ENCODE results near the gene COMTD1. TPM values are rescaled to one million over a fixed set of nuclear protein-coding genes. Genes with fewer than 3 reads are reported as not detected.

The COMTD1 gene
- total and polyA plus RNA-seq, 2 of the 13 experiments (the other 11 are each of a cell fraction or from before 2014, with no cell fraction given), result 11.8 to 18.4 TPM

DNA sequence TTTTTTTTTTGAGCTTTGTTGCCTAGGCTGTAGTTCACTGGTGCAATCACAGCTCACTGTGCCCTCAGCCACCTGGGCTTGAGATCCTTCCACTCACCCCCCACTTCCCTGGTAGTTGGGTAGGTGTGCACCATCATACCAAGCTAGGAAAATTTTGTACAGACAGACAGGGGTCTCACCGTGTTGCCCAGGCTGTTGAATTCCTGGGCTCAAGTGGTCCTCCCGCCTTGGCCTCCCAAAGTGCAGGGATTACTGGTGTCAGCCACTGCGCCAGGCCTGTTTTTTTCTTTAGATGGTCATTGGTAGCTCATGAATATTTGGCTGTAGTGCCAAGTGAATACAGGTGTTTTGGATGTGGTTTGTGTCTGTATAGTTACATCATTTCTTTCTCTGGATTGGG, 7.5 kb downstream of the COMTD1 start:
- TF ChIP-seq ZBTB38 (CRISPR knock-in tag; IDR thresholded peaks at IDR 0.05), result no peak
- peak; percentile 33; the same call in 1 of the 2 replicates for TF ChIP-seq ZNF121 (CRISPR knock-in tag; IDR thresholded peaks at IDR 0.05)
- no peak overlapping the region for H3K4me3 ChIP-seq (replicated peaks in 1 of 3; ENCODE audit: insufficient read depth in 1 of 3, low read depth in 2 of 3, low read length in 3 of 3)
- ATAC-seq, result no peak
- H3K4me2 ChIP-seq (ENCODE audit: low read depth, low read length), result no peak overlapping the region
- intact Hi-C loops (cut with micrococcal nuclease; ENCODE audit: unreplicated experiment) (no loop called here), in situ Hi-C loops (cut with HindIII; ENCODE audit: extremely low pct_ligation_motif_present, low pct_unique_long_range_greater_than_20kb) (no loop called here)
- H3K36me3 ChIP-seq (replicated peaks in 1 of 2; ENCODE audit: control insufficient read depth in 1 of 2, insufficient read depth in 2 of 2, low read length in 2 of 2), result peaks cover 18 to 70% of the 10 kb centered on the region in 2 experiments
- DNase-seq (ENCODE audit: low spot score), result no peak
- no peak overlapping the region for H3K27ac ChIP-seq (ENCODE audit: extremely low read length, insufficient read depth, low read length)
- CTCF ChIA-PET (ENCODE audit: low intra/inter-chr PET ratio, low total read pairs), result interaction anchor here (1.0 kb wide), 1 partner anchor 40 kb away, joined by 4 read pairs; no protein-coding TSS in a partner anchor
- BruUV-seq (replicated peaks), result no TSS peak
- no peaks in the 10 kb centered on the region for H3K27me3 ChIP-seq (ENCODE audit: control insufficient read depth in 1 of 2, insufficient read depth in 2 of 2, low read length in 2 of 2)
- H4K20me1 ChIP-seq (ENCODE audit: insufficient read depth, low read length), result peaks cover 41% of the 10 kb centered on the region
- H2AFZ ChIP-seq (ENCODE audit: low read length), result no peak overlapping the region
- 87% methylated on average over 3 of the region's 3 CpGs for WGBS (ENCODE audit: low lambda C conversion rate)
- peaks cover 53% of the 10 kb centered on the region for H3K79me2 ChIP-seq (ENCODE audit: insufficient read depth, low read length)
- POLR2A ChIA-PET, result interaction anchor here (6.8 kb wide), 1 partner anchor 17 kb away, joined by 55 read pairs; the partner anchor contains the start of gene VDAC2
- no peak for FAIRE-seq
- H3K4me1 ChIP-seq (ENCODE audit: insufficient read depth, low read length), result peaks cover 54% of the 10 kb centered on the region
- no peak overlapping the region for H3K9ac ChIP-seq (ENCODE audit: insufficient read depth, low read depth, low read length)
- no peaks in the 10 kb centered on the region for H3K9me3 ChIP-seq (ENCODE audit: low read length)

DNA sequence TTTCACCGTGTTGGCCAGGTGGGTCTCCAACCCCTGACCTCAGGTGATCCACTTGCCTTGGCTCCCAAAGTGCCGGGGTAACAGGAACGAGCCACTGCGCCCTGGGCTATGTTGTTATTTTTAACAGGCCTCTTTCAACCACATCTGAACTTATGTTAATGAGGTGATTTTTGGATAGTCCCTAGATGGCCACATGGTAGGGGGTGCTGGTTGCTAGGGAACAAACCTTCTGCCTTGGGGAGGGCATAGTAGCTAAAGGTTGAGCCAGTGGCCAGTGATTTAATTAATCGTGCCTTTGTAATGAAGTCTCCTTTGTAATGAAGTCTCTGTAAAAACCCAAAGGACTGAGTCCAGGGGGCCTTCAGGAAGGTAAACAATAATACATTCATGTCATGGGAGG, 9.1 kb downstream of the COMTD1 start:
- Histone ChIP-seq H3K4me3 (replicated peaks in 1 of 3; ENCODE audit: insufficient read depth in 1 of 3, low read depth in 2 of 3, low read length in 3 of 3) (no peak overlapping the region), H3K36me3 (replicated peaks in 1 of 2; ENCODE audit: control insufficient read depth in 1 of 2, insufficient read depth in 2 of 2, low read length in 2 of 2) (peaks cover 17 to 68% of the 10 kb centered on the region in 2 experiments), H3K9ac (ENCODE audit: insufficient read depth, low read depth, low read length) (no peak overlapping the region), H3K79me2 (ENCODE audit: insufficient read depth, low read length) (peaks cover 67% of the 10 kb centered on the region), H3K4me2 (ENCODE audit: low read depth, low read length) (no peak overlapping the region), H3K9me3 (ENCODE audit: low read length) (no peaks in the 10 kb centered on the region), H2AFZ (ENCODE audit: low read length) (no peak overlapping the region), H3K27ac (ENCODE audit: extremely low read length, insufficient read depth, low read length) (no peak overlapping the region), H4K20me1 (ENCODE audit: insufficient read depth, low read length) (peaks cover 45% of the 10 kb centered on the region), H3K4me1 (ENCODE audit: insufficient read depth, low read length) (peaks cover 67% of the 10 kb centered on the region), H3K27me3 (ENCODE audit: control insufficient read depth in 1 of 2, insufficient read depth in 2 of 2, low read length in 2 of 2) (no peaks in the 10 kb centered on the region)
- ATAC-seq (no peak), FAIRE-seq (no peak), DNase-seq (ENCODE audit: low spot score) (no peak)
- ChIA-PET CTCF (ENCODE audit: low intra/inter-chr PET ratio, low total read pairs) (no interaction called here), POLR2A (interaction anchor here (6.8 kb wide), 1 partner anchor 15 kb away, joined by 55 read pairs; the partner anchor contains the start of gene VDAC2)
- WGBS (ENCODE audit: low lambda C conversion rate), result 93% methylated on average over 5 of the region's 5 CpGs
- in situ Hi-C loops (cut with HindIII; ENCODE audit: extremely low pct_ligation_motif_present, low pct_unique_long_range_greater_than_20kb), result no loop called here
- intact Hi-C loops (cut with micrococcal nuclease; ENCODE audit: unreplicated experiment), result no loop called here
- TF ChIP-seq, protein P1, sequence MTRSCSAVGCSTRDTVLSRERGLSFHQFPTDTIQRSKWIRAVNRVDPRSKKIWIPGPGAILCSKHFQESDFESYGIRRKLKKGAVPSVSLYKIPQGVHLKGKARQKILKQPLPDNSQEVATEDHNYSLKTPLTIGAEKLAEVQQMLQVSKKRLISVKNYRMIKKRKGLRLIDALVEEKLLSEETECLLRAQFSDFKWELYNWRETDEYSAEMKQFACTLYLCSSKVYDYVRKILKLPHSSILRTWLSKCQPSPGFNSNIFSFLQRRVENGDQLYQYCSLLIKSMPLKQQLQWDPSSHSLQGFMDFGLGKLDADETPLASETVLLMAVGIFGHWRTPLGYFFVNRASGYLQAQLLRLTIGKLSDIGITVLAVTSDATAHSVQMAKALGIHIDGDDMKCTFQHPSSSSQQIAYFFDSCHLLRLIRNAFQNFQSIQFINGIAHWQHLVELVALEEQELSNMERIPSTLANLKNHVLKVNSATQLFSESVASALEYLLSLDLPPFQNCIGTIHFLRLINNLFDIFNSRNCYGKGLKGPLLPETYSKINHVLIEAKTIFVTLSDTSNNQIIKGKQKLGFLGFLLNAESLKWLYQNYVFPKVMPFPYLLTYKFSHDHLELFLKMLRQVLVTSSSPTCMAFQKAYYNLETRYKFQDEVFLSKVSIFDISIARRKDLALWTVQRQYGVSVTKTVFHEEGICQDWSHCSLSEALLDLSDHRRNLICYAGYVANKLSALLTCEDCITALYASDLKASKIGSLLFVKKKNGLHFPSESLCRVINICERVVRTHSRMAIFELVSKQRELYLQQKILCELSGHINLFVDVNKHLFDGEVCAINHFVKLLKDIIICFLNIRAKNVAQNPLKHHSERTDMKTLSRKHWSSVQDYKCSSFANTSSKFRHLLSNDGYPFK (CRISPR knock-in tag; IDR thresholded peaks at IDR 0.05; ENCODE audit: borderline replicate concordance), result no peak
- no peak for TF ChIP-seq ZNF121 (CRISPR knock-in tag; IDR thresholded peaks at IDR 0.05)
- TF ChIP-seq ZNF556 (CRISPR knock-in tag; IDR thresholded peaks at IDR 0.05; ENCODE audit: borderline replicate concordance), result no peak
- no peak for TF ChIP-seq ZBTB3 (CRISPR knock-in tag; IDR thresholded peaks at IDR 0.05; ENCODE audit: borderline replicate concordance, low read depth)
- no peak for TF ChIP-seq ZBTB38 (CRISPR knock-in tag; IDR thresholded peaks at IDR 0.05)
- no peak for TF ChIP-seq HOXA5 (CRISPR knock-in tag; IDR thresholded peaks at IDR 0.05)
- no TSS peak for BruUV-seq (replicated peaks)
